GM20431 (cell line): ENCODE data around the gene RHBG.

ENCODE experiments used
- in situ Hi-C: fragments of 300-500 bp; cut with MseI, MboI; formaldehyde crosslinking; loops from one replicate; pipeline ENCODE4 v1.15.0; 2020; ENCODE audit warnings: low sequenced_read_pairs; ENCODE audit not compliant: unreplicated experiment

Gene RHBG

DNA sequence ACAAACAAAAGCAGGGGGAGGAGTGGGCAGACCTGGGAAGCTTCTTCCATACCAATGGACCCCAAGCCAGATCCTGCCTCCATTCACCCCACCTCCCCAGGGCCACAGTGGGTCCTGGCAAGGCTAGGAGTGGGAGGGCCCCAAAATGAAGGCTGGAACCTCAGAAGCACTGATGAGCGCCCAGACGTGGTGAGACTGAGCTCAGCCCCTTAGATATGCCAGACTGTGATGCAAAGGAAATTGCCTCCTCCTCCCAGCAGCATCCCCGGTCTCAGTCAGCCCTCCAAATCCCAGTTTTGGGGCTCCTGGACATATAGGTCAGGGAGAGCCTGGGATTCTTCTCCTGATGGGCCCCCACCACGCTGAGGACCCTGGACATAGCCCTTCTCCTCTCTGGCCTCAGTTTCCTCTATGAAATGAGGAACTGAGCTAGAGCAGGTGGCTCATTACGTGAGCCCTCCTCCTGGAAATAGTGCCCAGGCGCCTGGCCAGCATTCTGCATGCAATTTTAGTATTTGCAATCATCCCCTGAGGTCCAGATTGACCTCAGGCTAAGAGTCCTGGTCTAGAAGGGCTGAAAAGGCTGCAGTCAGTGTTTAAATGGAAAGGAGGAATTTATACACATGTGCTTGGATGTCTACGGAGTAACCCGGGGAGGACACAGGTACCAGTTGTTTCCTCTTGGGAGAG lies 33.5 kb downstream of the RHBG start:
- in situ Hi-C loops, result no loop called here

DNA sequence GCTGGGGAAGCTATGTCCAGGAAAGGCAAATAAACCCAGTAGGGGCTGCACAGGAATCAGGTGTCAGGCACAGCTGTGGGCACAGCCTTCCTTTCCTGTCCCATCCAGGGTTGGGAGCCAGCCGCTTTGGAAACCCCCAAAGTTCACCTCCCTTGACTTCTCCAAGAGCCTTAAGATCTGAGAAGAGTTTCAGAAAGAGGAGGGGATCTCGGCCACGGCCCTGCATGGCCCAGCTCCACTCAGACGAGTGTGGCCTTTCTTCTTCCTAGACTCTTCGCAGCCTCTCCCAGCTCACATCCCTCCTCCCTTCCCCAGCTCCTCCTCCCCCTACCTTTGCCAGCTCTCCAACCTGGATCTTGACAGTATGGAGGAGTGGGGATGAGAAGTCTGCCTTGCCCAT lies 36.7 kb downstream of the RHBG start:
- in situ Hi-C loops, result no loop called here

GRCh38 chr1:156406251-156406650 lies 37.2 kb downstream of the RHBG start:
- in situ Hi-C loops, result no loop called here

DNA sequence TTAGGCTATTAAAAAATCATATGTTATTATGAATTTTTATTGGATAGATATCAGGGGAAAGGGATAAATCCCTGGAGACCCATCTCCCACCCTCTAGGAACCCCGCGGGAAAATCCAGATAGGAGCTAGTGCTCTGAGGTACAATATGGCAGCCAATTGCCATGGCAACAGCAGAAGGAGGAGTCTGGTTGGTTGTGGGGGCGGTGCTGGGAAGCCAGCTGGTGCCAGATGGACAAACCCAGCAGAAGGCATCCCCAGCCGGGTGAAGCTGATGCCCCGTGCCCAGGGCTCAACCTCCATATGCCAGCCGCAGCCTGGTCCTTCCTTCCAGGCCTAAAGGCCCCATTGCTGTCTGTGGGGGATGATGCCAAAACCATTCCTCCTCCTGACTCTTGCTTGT lies 38.3 kb downstream of the RHBG start:
- in situ Hi-C loops, result no loop called here

- in situ Hi-C loops, result no loop called here
Observed at GRCh38 chr1:156407760-156408159, 38.7 kb downstream of the RHBG start.

DNA sequence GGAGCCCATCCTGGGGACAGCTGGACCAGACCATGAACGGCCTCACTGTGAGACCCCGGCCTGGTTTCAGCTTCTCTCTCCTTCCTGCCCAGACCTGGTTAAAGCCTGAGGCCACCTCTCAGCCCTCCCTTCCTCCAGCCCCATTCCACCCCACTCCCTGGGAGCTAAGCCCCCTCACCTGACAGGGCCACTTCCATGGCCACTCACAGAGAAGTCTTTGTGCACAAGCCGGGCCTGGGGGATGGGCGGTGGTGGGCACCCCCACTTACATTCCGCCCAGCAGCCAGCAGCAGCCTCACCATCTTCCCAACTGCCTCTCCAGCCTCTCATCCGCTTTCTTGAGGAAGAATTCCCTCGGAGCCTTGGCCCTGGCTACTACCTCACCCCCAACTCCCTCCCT lies 40.4 kb downstream of the RHBG start:
- in situ Hi-C loops, result no loop called here

DNA sequence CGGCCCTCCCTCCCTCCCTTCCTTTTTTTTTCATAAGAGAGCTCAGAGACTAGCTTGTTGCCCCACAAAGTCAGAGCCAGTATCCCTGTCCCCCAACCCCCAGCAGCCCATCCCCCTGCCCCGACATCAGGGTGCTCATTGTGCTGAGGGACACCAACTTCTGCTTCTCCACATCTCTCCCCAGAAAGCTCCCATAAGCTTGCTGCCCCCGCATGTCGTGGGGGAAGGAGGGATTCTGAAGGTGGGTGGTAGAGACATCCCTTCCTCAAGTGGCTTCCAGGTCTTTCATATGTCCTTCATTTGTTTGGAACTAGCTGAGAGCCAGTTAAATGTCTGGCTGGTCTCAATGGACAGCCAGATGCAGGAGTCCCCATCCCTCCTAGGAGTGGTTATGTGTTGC lies 41.2 kb downstream of the RHBG start:
- in situ Hi-C loops, result no loop called here

- in situ Hi-C loops, result no loop called here
Observed at GRCh38 chr1:156410740-156411139, 41.7 kb downstream of the RHBG start.

DNA sequence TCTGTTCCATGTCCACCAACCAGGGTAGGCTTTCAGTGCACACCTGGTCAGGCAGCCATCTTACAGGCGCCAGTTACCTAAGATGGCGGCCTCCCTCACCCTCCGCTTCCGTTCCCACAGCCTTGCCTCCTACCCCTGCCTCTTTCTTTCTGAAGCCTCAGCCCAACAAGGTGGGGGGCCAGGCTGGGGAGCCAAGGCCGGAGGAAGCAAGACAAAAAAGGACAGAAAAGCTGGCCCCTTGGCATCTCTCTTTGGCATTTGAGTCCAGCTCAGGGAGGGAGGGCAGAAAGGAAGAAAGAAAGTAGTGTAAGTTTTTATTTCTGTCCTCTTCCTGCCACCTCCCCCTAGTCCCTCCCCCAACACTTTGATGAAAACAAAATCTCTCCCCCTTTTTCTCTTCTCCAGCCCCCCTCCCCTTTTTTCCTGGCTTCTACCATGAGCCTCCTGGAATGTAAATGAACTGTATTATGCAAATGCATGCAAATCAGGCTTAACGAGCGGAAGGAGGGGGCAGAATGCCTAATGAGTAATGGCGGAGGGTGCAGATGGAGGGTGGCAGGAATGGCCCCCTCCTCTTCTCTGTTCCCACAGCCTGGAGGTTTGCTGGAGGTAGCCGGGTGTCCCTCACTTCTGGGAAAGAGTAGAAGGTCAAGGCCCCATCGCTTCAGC lies 43.8 kb downstream of the RHBG start:
- in situ Hi-C loops, result no loop called here

DNA sequence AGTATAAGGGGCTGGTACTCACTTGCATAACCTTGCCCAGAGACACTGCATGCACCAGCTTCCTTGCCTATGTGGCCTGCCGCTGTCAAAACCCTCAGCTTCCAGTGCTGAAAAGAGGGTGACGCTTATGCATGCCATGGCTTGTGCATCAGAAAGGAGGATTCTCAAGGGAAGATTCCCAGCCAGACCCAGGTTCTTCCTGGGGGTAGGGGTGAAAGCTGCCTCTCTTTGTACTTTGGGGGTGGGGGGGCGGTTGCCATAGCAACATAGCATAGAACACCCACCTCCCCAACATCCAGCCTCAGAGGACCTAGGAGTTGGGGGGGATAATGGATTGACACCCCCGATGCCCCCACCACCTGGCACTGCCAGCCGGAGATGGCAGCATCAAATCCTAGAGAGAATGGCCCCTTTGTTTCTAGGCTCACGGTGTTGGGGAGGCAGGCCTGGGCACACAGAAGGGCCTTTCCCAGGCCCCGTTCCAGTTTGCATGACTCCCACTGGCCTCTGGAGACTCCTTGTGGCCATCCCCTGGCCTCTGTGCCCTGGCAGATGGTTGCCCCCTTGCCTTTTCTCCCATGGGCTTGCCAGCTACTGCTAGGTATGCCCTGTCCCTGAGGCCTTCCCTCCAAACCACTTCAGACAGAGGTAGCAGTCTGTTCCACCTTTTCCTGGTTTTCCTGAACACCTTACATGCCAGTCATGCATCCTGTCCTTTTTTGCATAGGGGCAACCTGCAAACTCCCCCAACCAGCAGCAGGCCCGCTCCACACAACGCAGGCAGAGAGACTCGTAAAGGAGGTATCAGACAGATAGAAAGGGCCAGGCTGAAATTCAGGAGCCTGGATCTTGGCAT lies 44.6 kb downstream of the RHBG start:
- in situ Hi-C loops, result no loop called here

- in situ Hi-C loops, result no loop called here
Observed at GRCh38 chr1:156414461-156415064, 45.6 kb downstream of the RHBG start.

- in situ Hi-C loops, result no loop called here
Observed at GRCh38 chr1:156416993-156417392, 48.0 kb downstream of the RHBG start.

- in situ Hi-C loops, result no loop called here
Observed at GRCh38 chr1:156417401-156418020, 48.5 kb downstream of the RHBG start.

DNA sequence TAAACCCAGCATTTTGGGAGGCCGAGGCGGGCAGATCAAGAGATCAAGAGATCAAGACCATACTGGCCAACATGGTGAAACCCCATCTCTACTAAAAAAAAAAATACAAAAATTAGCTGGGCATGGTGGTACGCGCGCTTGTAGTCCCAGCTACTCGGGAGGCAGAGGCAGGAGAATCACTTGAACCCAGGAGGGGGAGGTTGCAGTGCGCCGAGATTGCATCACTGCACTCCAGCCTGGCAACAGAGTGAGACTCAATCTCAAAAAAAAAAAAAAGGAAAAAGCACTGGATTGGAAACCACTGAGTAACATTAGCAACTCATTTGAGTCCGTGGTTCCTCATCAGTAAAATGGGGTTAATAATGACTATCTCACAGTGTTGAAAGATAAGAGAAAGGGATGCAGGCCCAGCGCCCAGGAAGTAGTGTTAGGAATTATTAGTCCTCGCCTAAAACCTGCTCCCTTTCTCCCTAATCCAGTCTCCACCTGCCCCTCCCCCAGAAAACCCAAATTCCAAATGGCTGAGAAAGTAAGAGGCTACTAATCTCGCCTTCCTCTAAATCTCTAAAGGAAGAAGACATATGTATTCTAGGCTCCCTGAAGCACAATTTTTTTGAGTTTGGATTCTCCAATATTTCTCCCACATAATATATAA lies 49.5 kb downstream of the RHBG start:
- in situ Hi-C loops, result no loop called here

- in situ Hi-C loops, result no loop called here
Observed at GRCh38 chr1:156419854-156420204, 50.8 kb downstream of the RHBG start.

DNA sequence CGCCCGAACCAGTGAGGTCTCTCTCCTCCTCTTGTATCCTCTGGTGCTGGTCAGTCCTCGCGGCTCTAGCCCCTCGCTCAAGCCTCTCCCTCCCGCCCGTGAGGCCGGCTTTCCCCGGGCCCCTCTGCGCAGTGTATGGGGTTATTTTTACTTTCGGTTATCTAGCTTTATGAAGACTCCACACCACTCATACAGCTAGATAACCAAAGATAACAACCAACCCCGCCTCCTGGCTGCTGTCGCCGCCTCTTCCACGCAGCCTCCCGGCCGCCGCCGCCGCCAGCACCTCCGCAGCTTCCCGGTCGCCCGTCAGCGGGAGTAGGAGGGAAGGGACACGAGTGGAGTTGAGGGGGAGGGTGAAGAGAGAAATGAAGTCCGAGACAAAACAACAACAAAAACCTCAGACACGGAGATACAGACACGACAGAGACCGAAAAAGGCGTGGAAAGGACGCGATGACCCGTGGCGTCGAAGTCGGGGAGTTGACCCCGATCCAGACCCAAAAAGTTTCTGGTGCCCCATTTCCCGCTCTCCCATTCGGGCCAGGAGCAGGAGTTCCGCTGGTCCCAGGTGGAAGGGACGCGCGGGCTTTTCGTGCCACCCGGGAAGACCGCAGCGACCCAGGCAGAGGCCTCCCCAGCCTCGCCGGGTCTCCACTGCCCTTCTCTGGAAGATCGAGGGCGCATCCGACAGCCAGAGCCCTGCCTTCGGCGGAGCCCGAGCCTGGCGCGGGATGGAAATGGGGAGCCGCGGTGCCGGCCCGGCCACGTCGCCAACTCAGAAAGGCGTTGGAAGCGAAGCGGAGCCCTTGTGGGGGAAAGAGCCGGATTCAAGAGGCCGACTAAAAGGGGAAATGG lies 51.4 kb downstream of the RHBG start:
- in situ Hi-C loops, result no loop called here

DNA sequence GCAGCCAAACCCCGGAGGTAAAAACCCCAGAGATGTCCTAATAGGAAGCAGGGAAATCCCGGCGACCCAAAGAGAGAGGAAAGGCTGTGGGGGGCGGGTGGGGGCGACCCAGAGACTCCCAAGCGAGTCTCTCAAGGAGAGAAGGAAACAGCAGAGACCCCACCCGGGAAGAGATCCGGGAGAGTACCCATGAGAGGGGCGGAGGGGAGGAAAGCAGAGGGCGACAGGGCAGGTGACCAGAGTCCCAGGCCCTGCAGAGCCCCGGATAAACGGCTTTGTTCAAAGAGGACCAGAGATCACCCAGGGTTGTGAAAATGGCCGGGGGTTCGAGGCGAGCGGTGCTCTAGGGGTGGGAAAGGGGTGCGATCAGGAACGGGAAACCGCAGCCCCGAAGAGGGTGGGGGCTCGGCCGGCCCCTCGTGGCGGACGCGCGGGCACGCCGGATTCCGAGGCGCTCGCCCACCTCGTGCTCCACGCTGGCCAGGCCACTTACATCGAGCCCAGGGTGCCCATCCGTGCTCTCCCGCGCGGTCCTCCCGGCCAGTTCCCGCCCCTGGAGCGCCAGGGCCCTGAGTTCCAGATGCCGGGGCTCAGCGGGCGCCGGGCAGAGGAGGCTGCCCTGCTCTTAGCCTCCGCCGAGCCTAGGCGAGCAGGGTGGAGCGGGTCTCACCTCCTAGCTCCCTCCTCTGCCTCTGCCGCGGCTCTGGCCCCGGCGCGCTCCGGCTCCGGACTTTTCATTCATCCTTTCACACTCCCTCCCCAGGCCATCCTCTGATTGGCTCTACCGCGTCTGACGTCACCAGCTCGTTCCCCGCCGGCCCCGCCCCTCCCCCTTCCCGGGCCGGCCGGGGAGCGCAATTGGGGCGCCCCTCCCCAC lies 52.3 kb downstream of the RHBG start:
- in situ Hi-C loops, result no loop called here
